Amniotic epithelial cell (primary cell): ENCODE measurements around the gene CDON.

Source experiments
- DNase-seq: peaks from one replicate; pipeline ENCODE4 v3.0.0-alpha.2; 2010; ENCODE audit warnings: low read depth

Gene CDON, protein sequence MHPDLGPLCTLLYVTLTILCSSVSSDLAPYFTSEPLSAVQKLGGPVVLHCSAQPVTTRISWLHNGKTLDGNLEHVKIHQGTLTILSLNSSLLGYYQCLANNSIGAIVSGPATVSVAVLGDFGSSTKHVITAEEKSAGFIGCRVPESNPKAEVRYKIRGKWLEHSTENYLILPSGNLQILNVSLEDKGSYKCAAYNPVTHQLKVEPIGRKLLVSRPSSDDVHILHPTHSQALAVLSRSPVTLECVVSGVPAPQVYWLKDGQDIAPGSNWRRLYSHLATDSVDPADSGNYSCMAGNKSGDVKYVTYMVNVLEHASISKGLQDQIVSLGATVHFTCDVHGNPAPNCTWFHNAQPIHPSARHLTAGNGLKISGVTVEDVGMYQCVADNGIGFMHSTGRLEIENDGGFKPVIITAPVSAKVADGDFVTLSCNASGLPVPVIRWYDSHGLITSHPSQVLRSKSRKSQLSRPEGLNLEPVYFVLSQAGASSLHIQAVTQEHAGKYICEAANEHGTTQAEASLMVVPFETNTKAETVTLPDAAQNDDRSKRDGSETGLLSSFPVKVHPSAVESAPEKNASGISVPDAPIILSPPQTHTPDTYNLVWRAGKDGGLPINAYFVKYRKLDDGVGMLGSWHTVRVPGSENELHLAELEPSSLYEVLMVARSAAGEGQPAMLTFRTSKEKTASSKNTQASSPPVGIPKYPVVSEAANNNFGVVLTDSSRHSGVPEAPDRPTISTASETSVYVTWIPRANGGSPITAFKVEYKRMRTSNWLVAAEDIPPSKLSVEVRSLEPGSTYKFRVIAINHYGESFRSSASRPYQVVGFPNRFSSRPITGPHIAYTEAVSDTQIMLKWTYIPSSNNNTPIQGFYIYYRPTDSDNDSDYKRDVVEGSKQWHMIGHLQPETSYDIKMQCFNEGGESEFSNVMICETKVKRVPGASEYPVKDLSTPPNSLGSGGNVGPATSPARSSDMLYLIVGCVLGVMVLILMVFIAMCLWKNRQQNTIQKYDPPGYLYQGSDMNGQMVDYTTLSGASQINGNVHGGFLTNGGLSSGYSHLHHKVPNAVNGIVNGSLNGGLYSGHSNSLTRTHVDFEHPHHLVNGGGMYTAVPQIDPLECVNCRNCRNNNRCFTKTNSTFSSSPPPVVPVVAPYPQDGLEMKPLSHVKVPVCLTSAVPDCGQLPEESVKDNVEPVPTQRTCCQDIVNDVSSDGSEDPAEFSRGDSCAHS (N-terminal part only)

DNA sequence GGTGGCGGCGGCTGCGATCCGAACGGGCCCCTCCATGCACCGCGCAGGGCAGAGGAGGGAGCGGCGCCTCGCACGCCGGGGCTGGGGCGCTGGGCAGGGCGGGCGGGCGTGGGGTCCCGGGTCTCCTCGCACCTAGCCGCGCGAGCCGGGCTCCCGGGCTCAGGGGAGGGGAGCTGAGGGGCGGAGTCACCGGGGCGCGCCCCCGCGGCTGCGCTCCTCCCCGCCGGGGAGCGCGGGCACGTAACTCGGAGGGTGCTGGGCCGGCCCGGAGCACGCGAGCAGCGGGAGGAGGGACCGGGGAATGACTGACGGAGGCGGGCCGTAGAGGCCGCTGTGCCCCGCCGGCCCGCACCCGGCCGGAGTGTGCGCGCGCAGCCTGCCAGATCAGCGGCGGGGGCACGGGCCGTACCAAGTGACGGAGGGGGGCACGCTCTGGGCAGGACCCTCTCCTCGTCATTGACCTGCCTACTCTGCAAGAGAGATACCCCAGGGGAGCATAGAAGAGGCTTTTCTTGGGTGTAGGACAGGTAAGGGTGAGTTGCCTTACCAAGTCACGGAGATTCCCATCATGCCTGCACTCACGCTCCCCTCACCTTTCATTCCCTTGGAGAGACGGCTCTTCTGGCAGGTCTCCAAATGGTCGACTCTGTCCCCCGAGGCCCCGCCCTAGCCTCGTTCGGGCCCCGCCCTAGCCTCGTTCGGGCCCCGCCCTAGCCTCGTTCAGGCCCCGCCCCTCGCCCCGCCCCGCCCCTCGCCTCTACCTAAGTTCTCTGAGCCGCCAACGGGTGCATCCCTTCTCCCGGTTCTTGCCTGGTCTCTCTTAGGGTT is at the start of gene CDON:
Gene CDON, minus strand, starts transcription at position 188 of the 828 bp plus-strand sequence. CDS start 39,390 bp downstream, outside the sequence.
- DNase-seq, result peak; percentile 83

DNA sequence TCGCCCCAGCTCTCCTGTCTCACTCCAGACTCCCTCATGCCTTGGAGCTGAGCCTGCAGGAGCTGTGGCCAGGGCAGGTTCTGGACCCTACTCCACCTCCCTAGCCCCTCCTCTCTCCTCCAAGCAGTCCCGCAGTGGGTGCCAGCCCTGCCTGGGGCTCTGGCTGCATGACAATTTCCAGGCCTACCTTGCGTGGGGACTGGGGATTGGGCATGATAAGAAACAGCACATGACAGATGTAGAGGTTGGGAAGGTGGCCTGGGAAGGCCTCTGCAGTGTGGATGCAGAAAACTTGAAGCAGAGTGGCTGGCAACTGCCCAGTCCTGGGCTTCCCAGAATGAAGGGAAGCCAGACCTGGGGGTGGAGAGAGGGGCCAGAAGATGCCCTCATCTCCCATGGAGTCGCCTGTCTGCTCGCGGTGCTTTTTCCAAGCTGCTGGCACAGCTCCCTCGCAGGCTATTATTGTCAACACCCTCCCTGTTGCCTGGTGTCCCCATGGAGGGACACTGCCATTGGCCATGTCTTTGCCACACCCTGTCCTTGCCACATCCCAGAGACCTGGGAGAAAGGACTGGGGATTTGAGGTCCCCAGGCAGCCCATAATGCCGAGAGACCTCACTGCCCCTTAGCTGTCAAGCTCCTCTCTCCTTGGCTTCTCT is 48.9 kb upstream of the CDON start:
- no peak for DNase-seq

DNA sequence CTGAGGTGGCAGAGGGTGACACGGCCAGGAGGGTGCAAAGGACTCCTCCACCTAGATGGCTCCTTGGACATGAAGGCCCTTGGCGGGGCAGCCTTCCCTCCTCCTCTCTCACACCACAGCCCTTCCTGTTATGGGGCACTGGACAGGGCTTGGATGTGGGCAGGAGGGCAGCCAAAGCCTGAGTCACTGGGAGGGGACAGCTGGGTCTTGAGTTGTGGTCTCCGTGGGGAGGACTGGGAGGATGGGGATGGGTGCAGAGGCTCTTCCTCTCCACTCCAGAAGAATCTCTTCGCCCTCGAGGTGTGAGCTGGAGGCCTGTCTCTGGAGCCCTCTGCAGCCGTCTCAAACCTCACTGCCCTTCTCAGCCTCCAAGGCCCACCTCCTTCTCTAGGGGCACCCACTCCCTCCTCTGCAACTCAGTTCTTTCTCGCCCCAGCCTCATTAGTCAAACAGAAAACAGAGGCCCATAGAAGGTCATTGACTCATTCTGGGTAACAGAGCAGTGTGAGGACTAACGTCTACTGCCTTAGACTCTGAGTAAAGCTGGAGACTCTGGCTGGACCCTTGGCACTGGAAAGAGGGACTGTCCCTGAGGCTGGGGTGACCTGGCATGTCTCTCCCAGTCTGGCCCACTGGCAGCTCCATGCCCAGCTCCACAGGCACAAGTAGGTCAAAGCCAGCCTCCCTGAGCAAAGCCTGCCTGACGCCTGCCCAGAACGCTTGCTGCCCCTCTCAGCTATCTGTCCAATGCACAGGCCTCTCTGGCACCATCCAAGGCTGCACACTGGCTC is 47.5 kb upstream of the CDON start:
- DNase-seq, result no peak

DNA sequence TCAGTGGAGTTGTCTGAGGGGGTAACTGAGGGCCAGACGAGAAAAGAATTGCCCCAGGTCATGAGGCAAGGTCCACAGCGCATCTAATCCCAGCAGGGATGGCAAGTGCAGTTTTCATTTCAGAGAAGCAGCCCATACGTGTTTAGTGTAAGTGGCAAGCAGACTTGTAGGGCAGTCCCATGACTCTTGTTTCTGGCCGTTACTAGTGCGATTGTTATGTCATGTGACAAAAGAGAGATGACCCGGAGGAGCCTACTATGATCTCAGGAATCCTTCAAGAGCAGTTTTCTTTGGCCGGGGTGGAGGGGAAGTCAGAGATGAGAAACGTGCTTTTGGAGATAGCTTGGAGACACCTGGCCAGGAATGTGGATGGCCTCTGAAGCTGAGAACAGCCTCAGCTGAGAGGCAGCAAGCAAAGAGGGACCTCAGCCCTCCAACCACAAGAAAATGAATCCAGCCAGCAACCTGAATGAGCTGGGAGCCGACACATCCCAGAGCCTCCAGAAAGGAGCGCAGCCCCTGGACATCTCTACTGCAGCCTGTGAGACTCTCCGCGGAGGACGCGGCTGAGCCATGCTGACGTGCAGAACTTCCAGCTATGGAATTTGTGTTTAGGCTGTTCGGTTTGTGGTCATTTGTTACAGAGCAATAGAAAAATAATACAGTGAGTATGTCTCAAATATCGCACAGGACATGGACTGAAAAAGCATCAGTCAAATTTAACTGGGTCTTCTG is 44.1 kb upstream of the CDON start:
- no peak for DNase-seq

DNA sequence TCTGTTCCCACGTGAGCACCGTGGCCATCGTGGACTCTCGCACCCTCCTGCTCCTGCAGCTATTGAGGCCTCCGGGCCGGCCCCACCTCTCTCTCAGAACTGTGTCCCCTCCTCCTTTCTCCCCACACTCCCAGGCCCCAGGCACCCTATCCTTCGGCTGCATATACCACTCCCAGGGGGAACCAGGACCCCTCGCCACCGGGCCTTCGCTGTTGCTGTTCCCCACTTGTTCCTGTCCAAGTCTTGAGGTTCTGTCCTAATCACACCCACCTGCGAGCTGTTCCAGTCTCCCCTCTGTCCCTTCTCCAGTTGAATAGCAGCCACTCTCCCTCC is 43.0 kb upstream of the CDON start:
- no peak for DNase-seq

DNA sequence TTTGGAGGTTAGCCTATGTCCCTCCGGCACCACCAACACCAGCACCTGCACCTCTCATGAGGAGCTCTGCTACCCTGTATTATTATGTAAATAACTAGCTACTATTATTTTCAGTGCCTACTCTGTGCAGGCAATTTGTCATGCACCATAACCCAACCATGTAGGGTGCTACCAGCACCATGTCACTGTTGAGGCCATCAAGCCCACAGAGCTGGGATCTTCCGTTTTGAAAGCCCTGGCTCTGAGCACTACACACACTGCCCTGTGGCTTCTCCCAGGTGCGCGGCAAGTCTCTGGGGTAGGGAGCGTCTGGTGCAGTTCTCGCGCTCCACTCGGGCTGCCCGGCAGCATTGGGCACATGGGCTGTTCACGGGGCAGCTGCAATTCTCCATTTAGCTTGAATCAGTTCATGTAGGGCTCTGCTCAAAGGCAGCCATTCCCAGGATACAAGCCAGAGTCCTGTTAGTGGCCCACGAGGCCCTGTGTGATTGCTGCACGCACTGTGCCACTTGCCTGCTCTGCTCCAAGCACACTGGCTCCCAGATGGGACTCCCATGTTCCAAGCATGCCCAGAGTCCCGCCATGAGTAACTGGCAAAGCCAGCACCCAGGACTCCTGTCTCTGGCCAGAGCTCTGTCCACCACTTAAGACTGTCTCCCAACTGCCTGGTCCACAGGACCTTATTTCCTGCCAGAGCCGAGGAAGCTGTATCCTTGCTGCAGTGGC is 42.5 kb upstream of the CDON start:
- no peak for DNase-seq

DNA sequence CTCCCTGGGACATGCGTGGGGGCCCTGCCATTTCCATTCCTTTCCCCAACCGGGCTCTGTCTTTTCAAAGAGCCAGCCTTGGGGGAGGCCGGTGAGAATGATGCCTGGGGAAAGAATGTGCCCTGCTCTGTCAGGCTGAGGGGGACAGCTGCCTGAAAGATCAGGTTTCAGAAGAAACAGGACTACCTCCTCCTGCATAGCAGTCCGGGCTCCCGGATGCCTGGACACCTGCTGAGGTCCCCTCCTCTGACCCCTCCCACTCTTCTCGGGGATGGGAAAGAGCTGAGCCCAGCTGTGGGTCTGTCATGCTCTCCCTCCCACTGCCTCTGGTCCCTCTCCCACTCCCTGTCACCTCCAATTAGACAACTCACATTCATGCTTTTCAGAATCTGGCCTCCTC is 41.8 kb upstream of the CDON start:
- DNase-seq, result no peak

DNA sequence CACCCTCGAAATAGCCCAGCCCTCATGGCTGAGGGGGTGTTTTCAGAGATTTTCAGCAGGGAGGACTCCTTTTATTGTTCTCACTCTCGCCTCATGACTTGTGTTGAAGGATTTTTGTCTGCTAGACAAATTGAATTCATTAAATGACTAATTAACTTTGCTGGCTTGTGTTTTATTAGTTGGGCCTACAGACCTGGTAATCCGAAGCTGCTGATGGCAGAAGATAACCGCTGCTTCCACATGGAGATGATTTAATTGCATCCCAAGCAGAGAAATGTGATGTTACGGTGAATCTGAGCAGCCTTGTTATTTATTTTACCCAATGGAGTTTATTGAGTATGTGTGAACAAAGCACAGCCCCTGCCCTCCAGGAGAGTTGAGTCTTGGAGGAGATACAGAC is 40.5 kb upstream of the CDON start:
- no peak for DNase-seq

DNA sequence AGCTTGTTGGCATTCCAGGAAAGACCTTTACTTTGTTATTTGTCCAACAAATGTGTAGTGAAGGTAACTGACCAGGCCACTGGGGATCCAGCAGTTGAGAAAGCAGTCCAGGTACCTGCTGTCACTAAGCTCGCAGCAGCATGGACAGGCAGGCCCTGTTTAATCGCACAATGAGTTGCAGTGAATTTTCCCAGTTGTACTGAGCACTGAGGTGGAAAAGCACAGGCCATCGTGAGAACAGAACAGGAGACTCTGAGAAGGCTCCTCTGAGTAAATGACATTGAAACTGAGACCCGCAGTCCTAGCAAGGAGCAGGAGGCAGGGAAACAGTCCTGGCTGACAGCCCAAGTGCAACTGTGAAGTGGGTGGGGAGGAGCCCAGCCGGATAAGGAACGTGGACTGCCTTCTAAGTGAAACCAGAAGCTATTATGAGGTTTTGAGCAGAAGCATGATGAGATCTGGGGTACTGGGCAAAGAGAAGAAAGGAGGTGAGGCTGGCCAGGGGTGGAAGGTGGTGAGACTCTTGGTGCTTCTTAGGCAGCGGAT is 39.8 kb upstream of the CDON start:
- peak; percentile 28 for DNase-seq

DNA sequence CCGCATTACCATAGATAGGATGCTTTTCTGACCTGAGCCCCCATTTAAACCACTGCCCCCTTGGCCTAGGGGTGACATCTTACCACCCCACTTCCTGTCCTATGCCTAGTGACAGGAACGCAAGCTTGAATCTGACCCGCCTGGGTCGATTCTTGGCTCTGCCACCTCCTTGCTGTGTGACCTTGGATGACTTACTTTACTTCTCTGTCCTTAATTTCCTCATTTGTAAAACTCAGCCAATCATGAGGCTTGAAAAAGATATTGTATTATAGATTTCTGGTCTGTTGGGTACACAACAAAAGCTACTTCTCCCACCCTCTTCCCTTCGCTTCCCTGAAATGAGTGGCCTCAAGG is 39.2 kb upstream of the CDON start:
- no peak for DNase-seq

DNA sequence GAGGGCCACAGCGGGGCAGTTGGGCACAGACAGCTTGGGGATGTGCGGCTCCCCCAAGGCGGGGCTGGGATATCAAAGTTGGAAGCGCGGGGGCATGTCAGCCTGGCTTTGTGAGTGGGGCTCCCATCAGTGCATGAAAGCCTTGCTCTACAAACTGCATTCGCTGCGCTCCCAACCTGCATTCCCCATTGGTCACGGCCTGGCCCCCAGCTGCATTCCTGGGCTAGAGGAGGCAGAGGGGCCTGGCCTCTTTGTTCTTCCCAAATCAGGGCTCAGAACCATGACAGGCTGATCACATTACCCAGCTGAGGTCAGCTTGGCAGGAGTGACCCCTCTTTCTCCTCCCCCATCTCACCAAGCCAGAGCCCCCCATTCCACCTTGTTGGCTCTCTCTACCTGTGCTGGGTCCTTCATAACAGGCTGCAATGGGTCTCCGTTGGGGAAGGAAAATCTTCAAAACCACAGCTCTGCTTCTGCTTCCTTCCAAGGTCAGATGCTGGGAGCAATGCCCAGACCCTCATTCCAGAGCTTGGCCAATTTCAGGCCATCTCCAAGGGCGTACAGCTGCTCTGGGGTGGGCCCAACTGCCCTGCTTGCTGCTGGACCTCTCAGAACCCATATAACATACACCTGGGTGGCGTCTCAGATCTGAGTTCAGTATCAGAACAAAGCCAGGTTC is 38.7 kb upstream of the CDON start:
- no peak for DNase-seq

DNA sequence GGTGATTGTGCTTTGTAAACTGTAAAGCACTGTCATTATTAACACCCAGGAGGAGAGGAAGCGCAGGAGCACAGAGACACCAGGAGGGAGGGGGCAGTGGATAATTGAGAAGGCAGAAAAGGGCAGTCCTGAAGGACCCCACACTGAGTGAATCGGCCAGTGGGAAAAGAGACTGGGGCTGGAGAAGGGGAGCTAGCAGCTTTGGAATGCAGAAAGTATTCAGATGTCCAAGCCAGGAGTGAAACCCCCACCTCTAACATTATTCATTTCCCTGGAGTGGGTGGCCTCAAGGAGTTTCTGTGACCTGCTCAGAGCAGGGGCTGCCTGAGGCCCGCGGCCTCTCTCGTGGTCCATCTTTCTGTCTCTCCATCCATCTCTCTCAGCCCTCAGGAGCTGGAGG is 38.0 kb upstream of the CDON start:
- DNase-seq, result no peak

DNA sequence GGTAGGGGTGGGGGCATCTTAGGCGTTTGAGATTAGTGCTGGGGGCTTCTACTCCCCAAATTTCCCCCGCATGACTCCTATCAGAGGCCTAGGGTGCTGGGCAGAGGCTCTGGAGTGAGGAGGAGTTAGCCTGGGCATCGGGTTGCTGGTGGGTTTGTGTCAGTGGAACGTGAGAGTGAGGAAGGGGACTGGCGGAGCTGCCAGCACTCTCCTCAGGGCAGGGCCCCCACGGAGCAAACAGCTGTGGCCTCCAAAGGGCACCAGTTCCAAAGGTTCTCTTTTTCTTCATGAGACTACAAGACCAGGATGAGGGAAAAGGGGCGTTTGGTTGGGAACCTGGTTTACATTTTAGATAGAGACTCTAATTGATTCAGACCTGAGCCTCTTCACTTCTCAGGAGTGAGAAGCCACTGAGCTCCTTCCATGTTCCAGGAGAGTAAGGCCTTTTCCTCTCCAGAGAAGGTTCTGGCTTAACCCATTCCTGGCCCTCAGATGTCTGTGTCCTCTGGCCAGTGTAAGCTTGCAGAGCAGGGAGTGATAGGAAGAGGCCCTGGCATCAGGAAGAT is 35.6 kb upstream of the CDON start:
- no peak for DNase-seq

DNA sequence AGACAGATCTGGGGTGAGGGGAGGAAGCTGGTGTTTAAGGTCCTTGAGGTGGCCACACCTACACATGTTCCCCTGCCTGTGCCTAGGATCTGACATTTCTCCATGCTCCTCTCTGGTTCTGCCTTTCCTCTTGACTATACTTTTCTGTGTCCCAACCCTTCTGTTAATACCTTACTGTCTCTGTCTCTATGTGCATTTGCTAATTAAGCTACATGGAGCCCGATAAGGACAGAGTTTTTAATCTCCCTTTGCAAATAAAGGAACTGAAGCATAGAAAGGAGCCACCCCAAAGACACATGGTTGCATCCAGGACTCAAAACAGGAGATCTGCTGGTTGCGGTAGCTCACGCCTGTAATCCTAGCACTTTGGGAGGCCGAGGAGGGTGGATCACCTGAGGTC is 33.1 kb upstream of the CDON start:
- DNase-seq, result no peak

DNA sequence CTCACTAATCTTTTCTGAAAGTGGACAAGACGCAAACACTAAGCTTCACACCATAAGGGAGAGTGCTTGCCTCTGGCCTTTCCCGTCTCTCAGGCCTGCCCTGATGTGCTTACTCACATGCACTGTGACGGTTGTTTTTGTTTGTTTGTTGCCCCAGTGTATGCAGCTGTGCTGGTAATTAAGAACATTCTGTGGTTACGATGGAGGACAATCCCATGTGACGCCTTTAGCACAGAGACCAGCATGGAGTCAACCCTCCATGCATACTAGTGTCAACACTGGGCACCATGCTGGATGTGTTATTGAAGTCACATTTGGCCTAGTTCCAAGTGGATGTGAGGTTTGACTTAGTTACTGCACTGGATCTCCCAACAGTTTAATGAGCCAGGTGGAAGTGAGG is 27.8 kb upstream of the CDON start:
- no peak for DNase-seq

DNA sequence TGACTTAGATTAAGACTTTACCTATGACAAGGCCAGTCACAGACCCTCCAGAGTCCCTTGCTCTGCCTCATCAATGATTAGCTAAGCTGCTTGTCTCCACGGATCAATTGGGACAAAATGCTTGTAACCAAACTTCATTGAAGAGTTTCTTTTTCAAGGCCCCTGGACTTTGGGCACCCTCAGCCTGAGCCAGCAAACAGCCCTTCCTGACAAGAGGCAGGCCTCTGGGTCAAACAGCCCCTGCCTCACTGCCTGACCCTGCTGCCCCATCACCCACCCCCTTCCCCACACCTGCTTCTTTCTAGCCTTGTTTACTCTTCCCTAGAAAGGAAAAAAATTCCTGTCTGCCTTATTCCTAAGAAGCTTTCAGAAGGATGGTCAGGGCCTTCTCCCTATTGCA is 26.3 kb upstream of the CDON start:
- no peak for DNase-seq

DNA sequence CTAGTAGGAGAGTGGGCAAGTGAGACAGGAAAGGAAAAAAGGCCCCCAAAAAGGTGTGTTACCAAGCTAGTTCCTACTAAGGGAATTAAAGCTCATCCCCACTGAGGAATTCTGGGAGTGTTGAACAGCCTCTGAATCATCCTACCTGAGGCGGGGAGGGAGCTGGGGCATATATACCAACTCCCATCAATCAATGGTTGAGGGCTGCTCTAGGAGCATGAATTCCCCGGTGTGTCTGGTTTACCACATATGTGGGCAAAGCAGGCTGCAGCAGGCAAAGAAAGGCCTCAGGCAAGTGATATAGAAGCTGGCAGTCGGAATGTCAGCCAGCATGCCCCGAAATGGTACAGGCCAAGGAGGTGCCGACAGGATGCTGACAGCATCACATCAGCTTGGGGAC is 23.6 kb upstream of the CDON start:
- DNase-seq, result no peak

DNA sequence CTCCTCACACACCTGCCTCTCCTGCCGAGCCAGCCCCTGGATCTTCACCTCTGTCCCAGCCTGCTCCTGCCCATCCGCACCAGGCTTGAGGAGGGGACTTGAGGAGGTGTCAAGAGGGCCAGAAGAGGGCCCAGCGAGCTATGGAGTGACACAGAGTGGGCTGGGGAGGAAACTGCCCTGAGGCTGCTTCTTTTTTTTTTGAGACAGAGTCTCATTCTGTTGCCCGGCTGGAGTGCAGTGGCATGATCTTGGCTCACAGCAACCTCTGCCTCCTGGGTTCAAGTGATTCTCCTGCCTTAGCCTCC is 21.9 kb upstream of the CDON start:
- no peak for DNase-seq
